ENCODE results near the gene DENND1B. TPM values are rescaled to one million over a fixed set of nuclear protein-coding genes. Genes with fewer than 3 reads are reported as not detected.

Gene DENND1B
- polyA plus RNA-seq, 2 of the 4 experiments (the other 2 are of a cell fraction), result 2.9 to 10.5 TPM

GRCh38 chr1:197745911-197746310, 29.4 kb downstream of the DENND1B start:
- H3K4me1 ChIP-seq, result 0 out of 3 replicates have a peak, but pooled peaks cover 3% of the 10 kb centered on the region
- no peak overlapping the region for H3K4me2 ChIP-seq
- no peaks in the 10 kb centered on the region for H3K9me3 ChIP-seq
- no peak for DNase-seq (ENCODE audit: low read depth in 1 of 2, low spot score in 1 of 2)
- WGBS (ENCODE audit: missing lambda C conversion rate), result 79% methylated on average over 4 of the region's 4 CpGs
- ChIA-PET CTCF (interaction anchor here (0.6 to 1.3 kb wide), 3 partner anchors 8 to 199 kb away, joined by 3 to 4 read pairs (median 4); no protein-coding TSS in a partner anchor), POLR2A (no interaction called here)
- H3K27ac ChIP-seq, result no peak overlapping the region
- FAIRE-seq, result no peak
- no peak for TF ChIP-seq RNF2 (IDR thresholded peaks at IDR 0.05; ENCODE audit: borderline replicate concordance, low read depth)
- no peak for TF ChIP-seq MYC (IDR thresholded peaks at IDR 0.05; ENCODE audit: borderline replicate concordance, low read length)
- no peak for TF ChIP-seq EP300 (IDR thresholded peaks at IDR 0.05)
- TF ChIP-seq SREBF2 (IDR thresholded peaks at IDR 0.05), result no peak
- no peak for TF ChIP-seq RARB (CRISPR knock-in tag; IDR thresholded peaks at IDR 0.05)
- no peak for TF ChIP-seq BCL3 (IDR thresholded peaks at IDR 0.05)
- no peak for TF ChIP-seq ESRRA (IDR thresholded peaks at IDR 0.05; ENCODE audit: borderline replicate concordance, low read length)
- TF ChIP-seq MAFK (IDR thresholded peaks at IDR 0.05; ENCODE audit: partially characterized antibody), result no peak
- no peak for TF ChIP-seq FOSB (CRISPR knock-in tag; IDR thresholded peaks at IDR 0.05)
- TF ChIP-seq HOXA7 (CRISPR knock-in tag; IDR thresholded peaks at IDR 0.05), result no peak
- TF ChIP-seq TFCP2L1 (CRISPR knock-in tag; IDR thresholded peaks at IDR 0.05), result no peak
- no peak for TF ChIP-seq HMGXB4 (CRISPR knock-in tag; IDR thresholded peaks at IDR 0.05; ENCODE audit: borderline replicate concordance)
- TF ChIP-seq NFE2L2 (conservative IDR thresholded peaks at IDR 0.05; ENCODE audit: low read length), result no peak
- no peak for TF ChIP-seq ELK1 (IDR thresholded peaks at IDR 0.05; ENCODE audit: low read depth, low read length)
- no peak for TF ChIP-seq CHD2 (IDR thresholded peaks at IDR 0.05; ENCODE audit: low read length, partially characterized antibody)
- no peak for TF ChIP-seq E2F6 (IDR thresholded peaks at IDR 0.05; ENCODE audit: borderline replicate concordance, low read depth)
- no peak for TF ChIP-seq ATOH8 (CRISPR knock-in tag; IDR thresholded peaks at IDR 0.05; ENCODE audit: low read depth)
- no peak for TF ChIP-seq HES2 (IDR thresholded peaks at IDR 0.05)
- no peak for TF ChIP-seq USF2 (IDR thresholded peaks at IDR 0.05)
- TF ChIP-seq PHF8 (IDR thresholded peaks at IDR 0.05; ENCODE audit: borderline replicate concordance, low read depth), result no peak
- no peak overlapping the region for H3K4me3 ChIP-seq
- no peak for ATAC-seq

- Histone ChIP-seq H3K4me1 (0 out of 3 replicates have a peak, but pooled peaks cover 4% of the 10 kb centered on the region), H3K9me3 (no peaks in the 10 kb centered on the region), H3K27ac (no peak overlapping the region), H3K4me3 (no peak overlapping the region), H3K4me2 (no peak overlapping the region)
- WGBS (ENCODE audit: missing lambda C conversion rate), result 92% methylated on average over 1 of the region's 1 CpG
- no peak for ATAC-seq
- TF ChIP-seq PBX3 (IDR thresholded peaks at IDR 0.05), result no peak
- TF ChIP-seq CBX2 (IDR thresholded peaks at IDR 0.05; ENCODE audit: borderline replicate concordance, low read depth), result no peak
- TF ChIP-seq HOXB5 (CRISPR knock-in tag; IDR thresholded peaks at IDR 0.05), result no peak
- TF ChIP-seq GATA3 (IDR thresholded peaks at IDR 0.05; ENCODE audit: borderline replicate concordance), result no peak
- TF ChIP-seq E2F6 (IDR thresholded peaks at IDR 0.05; ENCODE audit: borderline replicate concordance, low read depth), result no peak
- TF ChIP-seq ZFP36 (IDR thresholded peaks at IDR 0.05; ENCODE audit: borderline replicate concordance, partially characterized antibody), result no peak
- no peak for TF ChIP-seq POLR2AphosphoS2 (conservative IDR thresholded peaks at IDR 0.05; ENCODE audit: low read length)
- ChIA-PET POLR2A (no interaction called here), CTCF (no interaction called here)
- DNase-seq (ENCODE audit: low read depth in 1 of 2, low spot score in 1 of 2), result no peak
- FAIRE-seq, result no peak
Observed at GRCh38 chr1:197744979-197745378, 30.3 kb downstream of the DENND1B start.

All from A549 (cell line).